Epithelial cell of esophagus (primary cell): ENCODE measurements around the gene PTCSC3.

ENCODE experiments used
- DNase-seq: peaks from one replicate; pipeline ENCODE4 v3.0.0; 2010; ENCODE audit warnings: low read depth
- H3K4me3 ChIP-seq: 2 replicates; pipeline ENCODE4 v1.5.1; 2011; ENCODE audit warnings: mild to moderate bottlenecking, low read length, control low read depth
- TF ChIP-seq, protein P1 (sequence below): IDR thresholded peaks from 2 replicates; pipeline ENCODE4 v1.5.1; 2011; ENCODE audit warnings: low read depth, mild to moderate bottlenecking, low read length, control low read depth, inconsistent platforms; ENCODE audit not compliant: insufficient read depth; ENCODE audit errors: missing control alignments

PTCSC3 gene

DNA sequence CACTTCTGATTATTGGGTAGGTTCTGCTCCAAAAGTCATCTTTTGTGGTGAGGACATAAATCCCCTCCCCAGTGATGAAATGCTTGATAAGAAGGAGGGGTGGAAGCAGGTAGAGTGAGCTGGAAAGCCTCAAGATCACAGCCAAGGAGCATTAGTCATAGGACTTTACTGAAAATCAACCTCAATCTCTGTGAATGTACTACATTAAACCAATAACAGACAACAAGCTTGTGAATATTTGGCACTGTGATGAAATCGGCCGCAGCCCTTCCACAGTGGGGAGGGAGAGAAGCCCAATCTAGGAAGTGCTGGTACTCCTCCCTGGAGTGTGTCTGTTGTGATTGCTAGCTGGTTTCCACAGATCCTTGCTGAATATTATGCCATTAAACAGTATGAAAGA is 41.2 kb upstream of the PTCSC3 start:
- TF ChIP-seq, protein P1, sequence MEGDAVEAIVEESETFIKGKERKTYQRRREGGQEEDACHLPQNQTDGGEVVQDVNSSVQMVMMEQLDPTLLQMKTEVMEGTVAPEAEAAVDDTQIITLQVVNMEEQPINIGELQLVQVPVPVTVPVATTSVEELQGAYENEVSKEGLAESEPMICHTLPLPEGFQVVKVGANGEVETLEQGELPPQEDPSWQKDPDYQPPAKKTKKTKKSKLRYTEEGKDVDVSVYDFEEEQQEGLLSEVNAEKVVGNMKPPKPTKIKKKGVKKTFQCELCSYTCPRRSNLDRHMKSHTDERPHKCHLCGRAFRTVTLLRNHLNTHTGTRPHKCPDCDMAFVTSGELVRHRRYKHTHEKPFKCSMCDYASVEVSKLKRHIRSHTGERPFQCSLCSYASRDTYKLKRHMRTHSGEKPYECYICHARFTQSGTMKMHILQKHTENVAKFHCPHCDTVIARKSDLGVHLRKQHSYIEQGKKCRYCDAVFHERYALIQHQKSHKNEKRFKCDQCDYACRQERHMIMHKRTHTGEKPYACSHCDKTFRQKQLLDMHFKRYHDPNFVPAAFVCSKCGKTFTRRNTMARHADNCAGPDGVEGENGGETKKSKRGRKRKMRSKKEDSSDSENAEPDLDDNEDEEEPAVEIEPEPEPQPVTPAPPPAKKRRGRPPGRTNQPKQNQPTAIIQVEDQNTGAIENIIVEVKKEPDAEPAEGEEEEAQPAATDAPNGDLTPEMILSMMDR = no peak
- DNase-seq = peak; percentile 60
- no peak overlapping the region for H3K4me3 ChIP-seq

DNA sequence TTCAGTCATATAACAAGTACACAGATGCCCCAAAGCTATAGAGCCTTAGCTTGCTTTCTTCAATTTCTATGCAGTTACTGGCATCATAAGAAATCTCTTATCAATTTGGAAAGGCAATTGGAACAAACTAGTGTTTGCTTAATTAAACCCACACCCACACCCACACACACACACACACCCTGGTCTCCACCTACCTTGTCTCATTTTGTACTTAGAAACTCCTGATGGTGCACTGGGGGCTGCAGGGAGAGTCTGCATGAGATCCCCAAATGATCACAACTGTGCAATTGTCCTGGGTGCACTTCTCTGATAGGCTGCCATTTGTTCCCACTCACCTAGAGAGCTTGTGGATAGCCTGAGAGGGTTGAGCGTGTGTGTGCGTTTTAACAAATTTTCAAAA is 40.5 kb upstream of the PTCSC3 start:
- no peak overlapping the region for H3K4me3 ChIP-seq
- DNase-seq = no peak
- TF ChIP-seq, protein P1 = no peak

DNA sequence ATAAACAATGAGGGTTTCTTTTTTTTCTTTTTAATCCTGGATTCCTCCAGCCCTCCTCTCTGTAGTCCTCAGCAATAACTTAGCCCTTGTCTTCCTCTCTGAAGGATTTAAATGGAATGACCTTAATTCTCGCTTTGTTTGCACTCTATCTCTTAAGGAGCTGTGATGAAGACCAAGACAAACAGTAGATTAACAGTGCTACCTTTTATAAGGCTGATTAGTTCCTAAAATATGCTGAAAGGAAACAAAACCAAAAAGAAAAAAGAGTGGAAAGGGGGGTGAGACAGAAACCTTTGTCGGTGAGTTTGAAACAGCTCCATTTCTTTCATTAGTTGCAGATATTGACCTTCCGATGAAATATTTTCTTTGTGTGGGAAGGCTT is 38.7 kb upstream of the PTCSC3 start:
- TF ChIP-seq, protein P1 = no peak

GRCh38 chr14:36214476-36215216 is 38.1 kb upstream of the PTCSC3 start:
- no peak overlapping the region for H3K4me3 ChIP-seq
- TF ChIP-seq, protein P1 = no peak
- peak; percentile 6 for DNase-seq

More for the DNA sequence above, 38.7 kb upstream of the PTCSC3 start:
- no peak overlapping the region for H3K4me3 ChIP-seq
- DNase-seq = no peak

DNA sequence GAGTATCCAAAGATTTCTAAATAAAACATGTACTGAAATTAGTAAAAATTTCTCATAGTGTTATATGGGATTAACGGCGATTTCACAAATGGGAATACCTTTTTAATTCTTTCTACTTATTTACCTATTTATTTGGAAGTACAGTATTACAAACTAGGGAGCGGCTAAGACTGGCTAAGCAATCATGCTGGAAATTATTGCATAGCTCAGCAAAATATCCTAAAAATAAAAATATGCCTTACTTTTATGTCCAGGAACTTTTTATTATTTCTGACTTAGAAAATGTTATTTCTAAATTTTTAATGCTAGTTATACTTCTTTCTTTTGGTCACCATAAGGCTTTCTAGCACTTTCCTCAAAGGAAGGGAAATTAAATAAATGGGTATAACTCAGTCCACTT is 36.5 kb upstream of the PTCSC3 start:
- DNase-seq = no peak
- no peak overlapping the region for H3K4me3 ChIP-seq
- TF ChIP-seq, protein P1 = no peak

- DNase-seq = no peak
- TF ChIP-seq, protein P1 = no peak
- H3K4me3 ChIP-seq = no peak overlapping the region
Measured at GRCh38 chr14:36212577-36212976, 36.1 kb upstream of the PTCSC3 start.

DNA sequence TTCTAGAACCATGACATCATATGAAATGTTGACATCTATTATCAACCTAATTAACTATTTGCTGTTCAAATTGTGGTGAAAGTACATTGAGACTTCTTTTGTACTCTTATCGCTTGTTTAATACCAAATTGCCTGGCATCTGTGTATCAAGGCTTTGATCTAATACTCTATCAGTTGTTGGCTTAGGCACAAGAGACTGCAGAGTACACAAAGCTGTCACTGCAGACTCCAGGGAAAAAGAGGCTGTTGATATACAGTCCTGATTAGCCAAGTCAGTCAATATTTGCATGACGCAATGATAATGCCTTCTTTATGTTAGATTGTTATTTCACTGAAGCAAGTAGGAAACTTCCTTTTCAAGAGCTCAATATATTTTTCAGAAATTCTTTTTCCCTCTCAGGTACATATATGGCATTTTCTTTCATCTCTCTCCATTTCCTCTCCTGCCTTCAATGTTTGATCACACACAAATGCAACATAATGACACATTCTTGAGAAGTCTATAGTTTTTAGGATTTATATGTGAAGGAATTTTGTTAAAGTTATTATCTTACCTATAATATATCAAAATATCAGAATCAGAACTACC is 32.3 kb upstream of the PTCSC3 start:
- H3K4me3 ChIP-seq = no peak overlapping the region
- DNase-seq = no peak
- TF ChIP-seq, protein P1 = no peak
